NCI-H510A (cell line): ENCODE measurements around the gene ZDHHC22.

Experiments used
- DNase-seq: peaks from one replicate; lab custom pipeline; 2025; lab: John Stamatoyannopoulos, UW

The ZDHHC22 gene

GRCh38 chr14:77103951-77104350 is 37.6 kb downstream of the ZDHHC22 start:
- no peak for DNase-seq

GRCh38 chr14:77103475-77103874 is 38.1 kb downstream of the ZDHHC22 start:
- no peak for DNase-seq

- DNase-seq: no peak
Measured at GRCh38 chr14:77102154-77102553, 39.4 kb downstream of the ZDHHC22 start.

- no peak for DNase-seq
Measured at GRCh38 chr14:77100961-77101360, 40.6 kb downstream of the ZDHHC22 start.

- no peak for DNase-seq
Measured at GRCh38 chr14:77099425-77100167, 42.0 kb downstream of the ZDHHC22 start.

GRCh38 chr14:77098529-77099353 is 42.9 kb downstream of the ZDHHC22 start:
- DNase-seq: peak; percentile 15

GRCh38 chr14:77097700-77098528 is 43.7 kb downstream of the ZDHHC22 start, which contains the start of gene CIPC:
Gene CIPC (plus strand): TSS chr14:77098258. CDS start chr14:77105709, 7,451 bp downstream.
- DNase-seq: peak; percentile 98

- DNase-seq: no peak
Measured at GRCh38 chr14:77097006-77097699, 44.4 kb downstream of the ZDHHC22 start.

GRCh38 chr14:77094672-77095284 is 46.8 kb downstream of the ZDHHC22 start:
- DNase-seq: peak; percentile 66

GRCh38 chr14:77092676-77093075 is 48.9 kb downstream of the ZDHHC22 start:
- no peak for DNase-seq

GRCh38 chr14:77091518-77091917 is 50.1 kb downstream of the ZDHHC22 start:
- no peak for DNase-seq

- no peak for DNase-seq
Measured at GRCh38 chr14:77088645-77089044, 52.9 kb downstream of the ZDHHC22 start.

- peak; percentile 99 for DNase-seq
Measured at GRCh38 chr14:77088219-77088618, 53.4 kb downstream of the ZDHHC22 start.

- DNase-seq: no peak
Measured at GRCh38 chr14:77087631-77088030, 54.0 kb downstream of the ZDHHC22 start.

- DNase-seq: no peak
Measured at GRCh38 chr14:77086951-77087350, 54.6 kb downstream of the ZDHHC22 start.

GRCh38 chr14:77086017-77086727 is 55.4 kb downstream of the ZDHHC22 start:
- DNase-seq: peak; percentile 32

- no peak for DNase-seq
Measured at GRCh38 chr14:77085538-77085937, 56.1 kb downstream of the ZDHHC22 start.

- DNase-seq: no peak
Measured at GRCh38 chr14:77084985-77085384, 56.6 kb downstream of the ZDHHC22 start.

- no peak for DNase-seq
Measured at GRCh38 chr14:77083082-77083481, 58.5 kb downstream of the ZDHHC22 start.

- no peak for DNase-seq
Measured at GRCh38 chr14:77082356-77082755, 59.2 kb downstream of the ZDHHC22 start.
